Stimulated activated naive CD4-positive, alpha-beta T cell (primary cell): ENCODE data around the gene GMFB.
"Not testable (repeated sequence)": the region's sequence is repeated elsewhere in the genome, so short reads cannot be mapped to it uniquely, and the experiment has no call there.

Experiments used
- DNase-seq, 6 experiments: peaks; one replicate each; lab custom pipeline; 2025; lab: John Stamatoyannopoulos, UW

GMFB gene

DNA sequence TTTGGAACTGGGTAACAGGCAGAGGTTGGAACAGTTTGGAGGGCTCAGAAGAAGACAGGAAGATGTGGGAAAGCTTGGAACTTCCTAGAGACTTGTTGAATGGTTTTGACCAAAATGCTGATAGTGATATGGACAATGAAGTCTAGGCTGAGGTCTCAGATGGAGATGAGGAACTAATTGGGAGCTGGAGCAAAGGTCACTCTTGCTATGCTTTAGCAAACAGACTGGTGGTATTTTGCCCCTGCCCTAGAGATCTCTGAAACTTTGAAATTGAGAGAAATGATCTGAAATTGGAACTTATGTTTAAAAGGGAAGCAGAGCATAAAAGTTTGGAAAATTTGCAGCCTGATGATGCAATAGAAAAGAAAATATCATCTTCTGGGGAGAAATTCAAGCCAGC lies 30.2 kb downstream of the GMFB start:
- not testable (repeated sequence) for DNase-seq

DNA sequence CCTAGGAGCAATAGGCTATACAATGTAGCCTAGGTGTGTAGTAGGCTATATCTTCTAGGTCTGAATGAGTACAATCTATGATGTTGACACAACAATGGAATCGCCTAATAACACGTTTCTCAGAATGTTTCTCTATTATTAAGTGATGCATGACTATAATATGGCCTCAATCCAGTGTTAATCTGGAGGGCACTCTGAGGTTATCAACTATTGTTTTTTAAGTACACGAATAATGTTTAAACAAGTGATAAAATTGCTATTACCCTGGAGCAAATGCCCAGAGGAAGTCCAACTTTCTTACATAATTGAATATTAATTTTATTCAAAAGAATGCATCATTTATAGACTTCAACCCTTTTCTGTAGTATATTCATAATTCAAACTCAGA lies 31.2 kb downstream of the GMFB start:
- no peak for DNase-seq

DNA sequence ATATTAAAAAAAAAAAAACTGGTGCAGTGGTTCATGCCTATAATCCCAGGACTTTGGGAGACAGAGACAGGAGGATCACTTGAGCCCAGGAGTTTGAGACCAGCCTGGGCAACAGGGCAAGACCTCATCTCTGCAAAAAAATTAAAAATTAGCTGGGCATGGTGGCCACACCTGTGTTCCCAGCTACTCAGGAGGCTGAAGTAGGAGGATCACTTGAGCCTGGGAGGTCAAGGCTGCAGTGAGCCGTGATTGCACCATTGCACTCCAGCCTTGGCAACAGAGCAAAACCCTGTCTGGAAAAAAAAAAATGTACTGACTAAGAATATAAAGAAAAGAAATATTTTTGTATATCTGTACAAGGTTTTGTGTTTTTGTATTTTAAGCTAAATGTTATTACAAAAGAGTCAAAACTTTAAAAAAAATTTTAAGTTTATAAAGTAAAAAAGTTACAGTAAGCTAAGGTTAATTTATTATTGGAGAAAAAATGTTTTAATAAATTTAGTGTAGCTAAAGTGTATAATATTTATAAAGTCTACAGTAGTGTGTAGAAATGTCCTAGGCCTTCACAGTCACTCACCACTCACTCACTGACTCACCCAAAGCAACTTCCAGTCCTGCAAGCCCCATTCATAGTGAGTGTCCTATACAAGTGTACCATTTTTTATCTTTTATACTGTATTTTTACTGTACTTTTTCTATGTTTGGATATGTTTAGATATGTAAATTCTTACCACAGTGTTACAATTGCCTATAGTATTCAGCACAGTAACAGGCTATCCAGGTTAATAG lies 31.8 kb downstream of the GMFB start:
- DNase-seq: not testable (repeated sequence)

DNA sequence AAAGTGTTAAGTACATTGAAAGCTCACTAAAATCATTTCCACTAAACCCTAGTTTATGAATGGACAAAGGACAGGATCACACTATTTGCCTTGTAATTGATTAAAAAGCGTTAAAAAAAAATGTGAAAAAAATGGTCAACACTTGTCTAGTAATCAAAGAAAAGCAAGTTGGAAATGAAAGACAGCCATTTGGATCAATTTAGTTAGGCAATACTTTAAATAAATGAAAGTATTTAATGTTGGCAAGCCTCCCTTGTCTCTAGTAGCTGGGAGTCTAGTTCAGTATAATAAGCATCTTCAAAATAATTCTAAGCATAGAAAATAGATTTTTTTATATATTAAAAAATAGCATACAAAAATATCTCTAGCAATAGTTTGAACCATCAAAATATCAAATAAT lies 33.4 kb downstream of the GMFB start:
- DNase-seq: no peak

DNA sequence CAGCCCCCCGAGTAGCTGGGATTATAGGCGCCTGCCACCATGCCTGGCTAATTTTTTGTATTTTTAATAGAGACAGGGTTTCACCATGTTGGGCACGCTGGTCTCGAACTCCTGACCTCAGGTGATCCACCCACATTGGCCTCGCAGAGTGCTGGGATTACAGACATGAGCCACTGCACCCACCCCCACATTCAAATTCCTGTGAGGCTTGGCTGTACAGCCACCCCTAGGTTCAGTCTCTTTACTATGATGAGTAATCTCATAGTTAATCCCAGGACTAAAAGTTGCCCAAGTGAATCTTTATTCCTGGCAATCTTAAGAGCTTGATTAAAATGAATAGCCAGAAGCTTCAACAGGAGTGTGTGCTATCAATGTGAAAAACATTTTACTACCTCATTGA lies 34.8 kb downstream of the GMFB start:
- not testable (repeated sequence) for DNase-seq

DNA sequence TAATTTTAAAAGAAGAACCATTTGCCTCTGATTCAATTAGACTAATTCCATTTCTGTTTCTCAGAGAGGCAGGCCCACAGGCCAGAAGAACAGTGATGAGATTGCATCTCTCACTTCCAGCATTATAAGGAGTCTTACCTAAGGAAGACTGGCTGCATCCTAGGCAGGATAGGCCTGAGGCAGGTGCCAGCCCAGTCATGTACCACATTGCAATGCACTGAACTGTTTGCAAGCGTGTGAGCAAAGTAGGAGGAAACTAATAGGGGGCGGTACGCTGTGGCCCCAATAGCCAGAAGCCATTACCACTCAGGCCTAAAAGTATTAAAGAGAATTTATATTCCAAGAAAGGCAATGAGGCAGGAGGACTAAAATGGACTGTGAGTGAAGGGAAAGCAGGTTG lies 35.5 kb downstream of the GMFB start:
- DNase-seq: no peak

DNA sequence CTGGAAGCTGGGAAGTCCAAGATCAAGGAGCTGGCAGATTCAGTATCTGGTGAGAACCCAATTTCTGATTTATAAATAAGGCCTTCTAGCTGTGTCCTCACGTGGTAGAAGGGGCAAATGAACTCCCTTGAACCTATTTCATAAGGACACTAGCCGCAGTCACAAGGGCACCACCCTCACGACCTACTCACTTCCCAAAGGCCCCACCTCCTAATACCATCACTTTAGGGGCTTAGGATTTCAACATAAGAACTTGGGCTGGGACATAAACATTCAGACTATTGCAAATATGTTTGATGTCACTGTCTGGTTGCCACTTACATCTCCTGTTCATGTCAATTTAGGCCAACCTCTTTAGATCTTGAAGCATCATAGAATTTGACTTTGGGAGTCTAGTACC lies 36.8 kb downstream of the GMFB start:
- DNase-seq: no peak

DNA sequence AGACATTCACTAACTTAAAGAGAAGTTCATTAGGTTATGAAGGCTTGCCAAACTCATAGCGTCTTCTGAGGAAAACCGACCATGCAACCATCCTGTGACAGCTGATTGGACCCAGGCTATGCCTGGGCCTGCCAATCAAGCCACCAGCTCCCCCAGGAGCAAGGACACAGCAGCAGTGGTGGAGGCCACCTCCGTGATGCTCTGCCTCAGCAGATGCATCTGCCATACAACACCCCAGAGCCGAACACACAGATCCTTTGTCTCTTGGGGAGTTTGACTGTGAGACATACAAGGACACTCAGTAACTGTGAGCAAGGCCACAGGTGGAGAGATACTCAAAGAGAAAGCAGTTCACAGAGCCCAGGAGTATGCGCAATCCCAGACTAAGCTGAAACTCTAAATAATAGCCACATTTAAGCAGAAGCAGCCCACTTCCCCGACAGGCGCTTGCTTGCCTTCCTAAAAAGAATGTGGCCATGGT lies 37.6 kb downstream of the GMFB start:
- DNase-seq: no peak

DNA sequence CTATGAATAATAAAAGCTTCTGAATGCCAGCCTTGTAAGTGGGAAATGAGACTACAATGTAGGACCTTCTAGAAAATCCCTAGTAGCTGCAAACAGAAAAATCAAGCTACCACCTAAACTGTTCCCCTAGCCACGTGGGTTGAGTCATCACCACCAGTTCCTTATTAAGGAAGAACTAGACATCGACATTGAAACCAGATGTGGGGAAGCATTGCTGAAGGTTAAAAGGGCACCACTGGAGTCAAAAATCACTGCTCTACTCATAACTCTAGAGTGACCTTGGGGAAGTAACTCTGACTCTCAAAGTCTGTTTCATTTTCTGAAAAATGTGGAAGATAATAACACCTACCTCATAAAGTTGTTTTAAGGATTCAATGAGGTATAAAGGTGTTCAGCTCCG lies 38.2 kb downstream of the GMFB start:
- no peak for DNase-seq

DNA sequence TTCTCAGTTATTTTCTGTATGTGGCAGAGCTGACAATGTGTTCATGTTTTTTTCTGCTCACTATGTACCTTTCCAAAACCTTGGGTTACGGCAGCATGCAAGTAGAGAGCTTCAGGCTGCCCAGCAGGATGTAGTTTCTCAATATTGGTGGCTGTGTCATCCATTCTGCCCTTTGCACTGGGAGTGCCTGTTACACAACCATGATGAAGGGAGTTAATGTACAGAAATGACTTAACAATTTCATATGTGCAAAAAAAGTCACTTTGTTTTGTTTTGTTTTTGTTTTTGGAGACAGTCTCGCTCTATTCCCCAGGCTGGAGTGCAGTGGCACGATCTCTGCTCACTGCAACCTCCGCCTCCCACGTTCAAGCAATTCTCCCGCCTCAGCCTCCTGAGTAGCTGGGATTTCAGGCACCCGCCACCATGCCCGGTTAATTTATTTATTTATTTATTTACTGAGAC lies 41.5 kb downstream of the GMFB start:
- no peak for DNase-seq

DNA sequence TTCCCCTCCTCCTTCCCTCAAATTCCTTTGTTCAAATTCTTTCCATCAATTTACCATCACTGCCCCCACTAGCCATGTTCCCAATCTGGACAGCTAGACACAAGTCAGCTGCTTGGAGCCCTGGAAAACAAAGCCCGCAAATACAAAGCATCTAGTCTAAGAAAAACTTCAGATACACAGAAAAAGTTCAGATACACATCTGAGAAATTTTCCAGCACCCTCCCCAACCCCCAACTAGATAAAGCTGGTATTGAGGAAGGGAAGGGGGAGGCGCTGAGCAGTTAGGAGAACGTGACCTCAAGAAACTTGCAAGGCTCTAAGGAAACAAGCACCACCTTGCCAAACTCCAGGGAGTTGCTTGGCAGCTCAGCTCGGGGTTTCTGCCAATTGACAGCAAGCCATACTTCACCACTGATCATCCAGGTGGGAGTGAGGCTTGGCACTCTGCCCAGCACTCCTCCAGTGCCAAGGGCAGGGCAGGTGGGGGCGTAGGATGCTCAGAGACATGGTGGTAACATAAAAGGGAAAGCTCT lies 42.6 kb downstream of the GMFB start:
- DNase-seq: no peak

DNA sequence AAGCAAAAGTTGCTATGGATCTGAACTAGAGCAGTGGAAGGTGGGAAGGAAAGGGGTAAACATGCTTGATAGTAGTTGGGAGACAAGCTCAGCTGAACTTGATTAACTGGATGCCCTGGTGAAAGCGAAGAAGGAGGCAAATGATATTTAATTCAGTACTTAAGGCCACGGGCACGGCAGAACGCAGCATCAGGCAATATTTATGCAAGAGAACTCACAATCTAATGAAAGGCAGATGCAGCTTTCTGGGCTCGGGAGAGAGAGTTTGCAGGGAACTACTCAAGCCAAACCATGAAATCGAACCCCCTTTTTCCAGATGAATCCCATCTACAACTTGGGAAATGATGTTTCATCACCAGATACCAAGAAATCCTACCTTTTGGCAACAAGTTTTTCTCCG lies 44.1 kb downstream of the GMFB start:
- DNase-seq: no peak

DNA sequence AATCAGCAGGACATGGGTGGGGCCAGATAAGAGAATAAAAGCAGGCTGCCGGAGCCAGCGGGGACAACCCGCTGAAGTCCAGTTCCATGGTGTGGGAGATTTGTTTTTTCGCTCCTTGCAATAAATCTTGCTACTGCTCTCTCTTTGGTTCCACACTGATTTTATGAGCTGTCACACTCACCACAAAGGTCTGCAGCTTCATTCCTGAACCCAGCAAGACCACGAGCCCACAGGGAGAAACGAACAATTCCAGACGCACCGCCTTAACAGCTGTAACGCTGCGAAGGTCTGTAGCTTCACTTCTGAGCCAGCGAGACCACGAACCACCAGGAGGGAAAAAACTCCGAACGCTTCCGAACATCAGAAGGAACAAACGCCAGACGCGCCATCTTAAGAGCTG lies 44.8 kb downstream of the GMFB start:
- DNase-seq: no peak

DNA sequence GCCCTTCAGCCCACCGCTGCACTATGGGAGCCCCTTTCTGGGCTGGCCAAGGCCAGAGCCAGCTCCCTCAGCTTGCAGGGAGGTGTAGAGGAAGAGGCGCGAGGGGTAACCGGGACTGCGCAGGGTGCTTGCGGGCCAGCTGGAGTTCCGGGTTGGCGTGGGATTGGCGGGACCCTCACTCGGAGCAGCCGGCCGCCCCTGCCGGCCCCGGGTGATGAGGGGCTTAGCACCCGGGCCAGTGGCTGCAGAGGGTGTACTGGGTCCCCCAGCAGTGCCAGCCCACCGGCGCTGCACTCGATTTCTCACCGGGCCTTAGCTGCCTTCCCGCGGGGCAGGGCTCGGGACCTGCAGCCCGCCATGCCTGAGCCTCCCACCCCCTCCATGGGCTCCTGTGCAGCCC lies 45.8 kb downstream of the GMFB start:
- DNase-seq: not testable (repeated sequence)

DNA sequence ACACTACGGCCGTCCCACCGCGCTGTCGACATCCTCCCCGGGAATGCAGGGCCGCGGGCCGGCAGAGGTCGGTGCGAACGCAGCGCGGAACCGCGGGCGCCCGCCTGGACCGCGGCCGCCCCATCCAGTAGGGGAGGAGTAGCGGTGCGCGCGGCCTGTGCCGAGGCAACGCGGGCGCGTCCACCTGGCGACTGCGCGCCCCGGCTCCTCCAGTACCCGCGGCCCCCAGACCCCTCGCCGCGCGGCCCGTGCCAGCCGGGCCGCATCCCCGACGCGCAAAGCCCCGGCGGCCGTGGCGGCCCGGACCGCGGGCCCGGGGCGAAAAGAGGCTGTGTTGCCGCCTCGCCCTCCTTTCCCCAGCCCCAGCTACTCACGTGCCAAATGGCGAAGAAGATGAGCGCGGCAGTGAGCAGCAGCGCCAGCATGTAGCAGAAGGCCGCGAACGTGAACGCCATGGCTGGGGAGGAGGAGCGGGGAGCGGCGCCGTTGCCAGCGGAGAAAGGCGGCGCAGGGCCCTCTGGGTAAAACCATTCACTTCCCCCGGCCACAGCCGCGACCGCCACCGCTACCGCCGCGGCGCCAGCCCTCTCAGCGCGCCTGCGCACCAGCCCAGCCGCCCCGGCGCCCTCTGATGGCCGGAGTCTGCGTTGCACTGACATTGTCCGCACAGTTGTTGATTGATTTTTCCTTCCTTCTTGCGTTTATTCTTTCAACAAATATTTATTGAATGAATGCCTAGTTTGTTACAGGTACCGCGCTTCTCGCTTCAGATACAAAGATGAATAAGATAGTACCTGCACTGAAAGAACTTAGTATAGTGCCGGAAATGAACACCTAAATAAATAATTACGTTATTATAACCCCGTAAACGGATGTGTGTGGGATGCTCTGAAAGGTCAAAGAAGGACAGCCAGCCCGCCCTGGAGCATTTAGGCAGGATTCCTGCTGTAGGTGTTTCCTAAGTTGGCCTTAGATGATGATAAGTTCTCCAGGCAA lies 47.6 kb downstream of the GMFB start, which contains the start of gene CNIH1:
Gene CNIH1, minus strand, starts transcription at position 502 of the 996 bp plus-strand sequence. Its CDS starts 47 bp downstream, at position 455.
- peak; percentile 83 to 96 (median 90) for DNase-seq

DNA sequence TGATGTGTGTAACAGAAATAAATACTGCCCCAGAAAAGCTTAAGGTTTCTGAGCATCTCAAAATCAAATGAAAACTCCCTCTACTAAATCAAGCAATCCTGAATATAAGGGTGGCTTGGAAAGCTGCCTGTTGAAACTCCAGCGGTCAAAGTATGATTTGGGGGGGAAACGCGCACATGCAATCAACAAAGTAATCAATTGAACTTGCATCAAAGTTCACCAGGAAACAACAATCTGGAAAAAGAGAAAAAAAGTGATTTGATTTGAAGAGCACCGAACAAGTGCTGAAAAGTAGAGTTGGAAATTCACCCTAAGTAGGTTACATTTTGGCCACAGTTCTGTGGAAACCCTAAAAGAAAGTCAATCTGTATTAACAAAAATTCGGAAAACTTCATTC lies 48.3 kb downstream of the GMFB start:
- no peak for DNase-seq

DNA sequence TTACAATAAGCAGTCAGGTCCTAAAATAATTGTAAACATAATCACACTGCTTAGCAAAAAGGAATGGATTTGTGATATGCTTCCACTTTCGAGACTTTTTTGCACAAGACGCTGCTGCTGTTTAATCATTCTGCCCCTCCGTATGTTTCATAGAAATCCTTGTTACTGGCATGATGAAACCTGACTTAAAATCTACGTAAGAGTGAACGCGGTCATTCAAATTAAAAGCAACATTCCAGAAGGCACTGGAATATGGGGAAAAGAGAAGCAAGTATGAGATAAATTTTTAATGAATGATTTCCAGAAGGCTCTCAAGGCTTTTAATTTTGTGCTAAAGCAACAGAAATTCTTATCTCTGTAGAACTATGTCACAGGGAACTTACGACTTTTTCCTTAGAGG lies 48.7 kb downstream of the GMFB start:
- no peak for DNase-seq

DNA sequence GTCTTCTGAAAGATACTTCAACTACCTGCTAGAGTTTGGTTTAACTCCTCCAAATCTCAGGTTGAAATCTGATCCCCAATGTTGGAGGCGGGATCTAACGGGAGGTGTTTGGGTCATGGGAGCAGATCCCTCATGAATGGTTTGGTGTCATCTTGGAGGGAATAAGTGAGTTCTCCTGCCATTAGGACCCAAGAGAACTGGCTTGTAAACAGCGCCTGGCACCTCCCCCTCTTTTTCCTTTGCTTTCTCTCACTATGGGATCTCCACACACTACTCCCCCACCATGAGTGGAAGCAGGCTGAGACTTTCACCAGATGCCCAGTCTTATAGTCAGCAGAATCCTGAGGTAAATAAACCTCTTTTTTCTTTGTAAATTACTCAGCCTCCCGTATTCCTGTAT lies 50.1 kb downstream of the GMFB start:
- no peak for DNase-seq

DNA sequence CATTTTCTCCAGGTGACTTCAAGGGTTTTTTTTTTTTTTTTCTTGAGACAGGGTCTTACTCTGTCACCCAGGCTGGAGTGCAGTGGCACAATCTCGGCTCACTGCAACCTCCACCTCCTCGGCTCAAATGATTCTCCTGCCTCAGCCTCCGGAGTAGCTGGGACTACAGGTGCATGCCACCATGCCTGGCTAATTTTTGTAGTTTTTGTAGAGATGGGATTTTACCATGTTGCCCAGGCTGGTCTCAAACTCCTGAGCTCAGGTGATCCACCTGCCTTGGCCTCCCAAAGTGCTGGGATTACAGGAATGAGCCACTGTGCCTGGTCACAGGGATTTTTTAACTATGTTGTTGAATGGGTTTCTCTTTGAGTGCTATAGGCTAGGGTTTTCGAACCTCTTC lies 50.8 kb downstream of the GMFB start:
- DNase-seq: not testable (repeated sequence)

DNA sequence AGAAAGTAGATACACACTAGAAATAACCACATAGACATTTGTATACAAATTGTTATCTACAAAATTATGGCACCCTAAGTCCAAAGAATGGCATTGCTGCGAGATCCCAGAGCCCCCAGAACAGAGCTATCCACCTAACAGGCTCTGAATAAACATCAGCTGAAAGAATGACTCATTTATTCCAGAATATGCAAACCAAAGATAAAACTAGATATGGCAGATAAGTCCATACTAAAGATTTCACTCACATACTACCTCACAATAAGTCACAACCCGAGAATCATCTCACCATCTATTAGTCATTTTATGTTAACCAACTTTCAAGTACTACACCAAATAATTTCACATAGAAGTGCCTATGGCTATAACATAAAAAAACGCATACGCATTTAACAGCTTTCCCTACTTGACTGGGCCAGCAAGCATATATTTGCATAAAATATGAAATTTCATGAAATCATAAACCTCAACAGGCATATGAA lies 53.2 kb downstream of the GMFB start:
- DNase-seq: no peak

DNA sequence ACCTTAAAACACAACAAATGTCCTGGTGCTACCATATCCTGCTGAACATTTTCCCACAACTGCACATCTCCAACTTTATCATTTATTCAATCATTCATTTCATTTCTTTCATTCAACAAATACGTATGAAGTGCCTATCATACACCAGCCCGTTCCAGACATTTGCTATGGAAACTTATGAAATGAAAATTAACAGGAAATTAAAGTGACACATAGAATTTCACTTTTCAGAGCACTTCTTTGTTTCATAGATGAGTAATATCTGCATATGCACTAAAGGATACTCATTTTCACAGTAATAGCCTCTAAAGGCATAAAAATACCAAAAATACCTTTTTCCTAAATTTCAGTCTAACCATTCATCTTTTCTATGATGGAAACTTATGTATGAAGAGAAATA lies 60.3 kb downstream of the GMFB start:
- DNase-seq: no peak

DNA sequence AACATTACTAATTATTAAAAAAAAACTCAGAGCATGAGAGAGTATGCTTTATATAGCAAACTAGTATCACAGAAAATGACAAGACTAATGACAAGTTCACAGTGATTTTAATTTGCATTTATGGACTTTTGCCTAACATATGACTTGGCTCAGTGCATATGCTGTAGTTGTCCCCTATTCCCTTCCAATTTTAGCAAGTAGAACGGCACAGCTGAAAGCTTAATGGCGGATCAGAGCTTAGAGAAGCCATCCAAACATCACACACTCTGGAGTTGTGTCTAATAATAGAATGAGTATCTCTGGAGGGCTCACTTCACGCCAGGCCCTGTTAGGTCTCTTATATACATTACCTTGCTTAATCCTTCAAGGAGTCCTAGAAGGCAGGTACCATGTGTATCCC lies 60.9 kb downstream of the GMFB start:
- no peak for DNase-seq
